HG03135 (cell line): Measurements from ENCODE around the gene ATP2A2.
A peak's percentile ranks its signal among the peaks of the same experiment; 100 is the strongest.

Experiments
- ATAC-seq: cut with Tn5 transposase; IDR thresholded peaks from one replicate; pipeline ENCODE4 v1.9.1; 2021; ENCODE audit warnings: mild to moderate bottlenecking, moderate library complexity; ENCODE audit not compliant: unreplicated experiment

ATP2A2 gene

GRCh38 chr12:110258466-110258865, 22.6 kb upstream of the ATP2A2 start:
- ATAC-seq: no peak

- ATAC-seq: no peak
Measured at GRCh38 chr12:110262442-110263388, 18.3 kb upstream of the ATP2A2 start.

GRCh38 chr12:110266381-110266960, 14.6 kb upstream of the ATP2A2 start:
- no peak for ATAC-seq

GRCh38 chr12:110266980-110267620, 13.9 kb upstream of the ATP2A2 start:
- ATAC-seq: no peak

- ATAC-seq: no peak
Measured at GRCh38 chr12:110269622-110270124, 11.4 kb upstream of the ATP2A2 start.

- ATAC-seq: no peak
Measured at GRCh38 chr12:110270125-110270962, 10.7 kb upstream of the ATP2A2 start.

- no peak for ATAC-seq
Measured at GRCh38 chr12:110271015-110271414, 10.0 kb upstream of the ATP2A2 start.

GRCh38 chr12:110277530-110278254, 3.4 kb upstream of the ATP2A2 start:
- ATAC-seq: no peak

- no peak for ATAC-seq
Measured at GRCh38 chr12:110278255-110278536, 2.9 kb upstream of the ATP2A2 start.

- ATAC-seq: no peak
Measured at GRCh38 chr12:110279566-110280375, 1.3 kb upstream of the ATP2A2 start.

- peak; percentile 11 for ATAC-seq
Measured at GRCh38 chr12:110280392-110280778, 662 bp upstream of the ATP2A2 start.

GRCh38 chr12:110281549-110282299, 677 bp downstream of the ATP2A2 start:
- peak; percentile 42 for ATAC-seq

- ATAC-seq: peak; percentile 1
Measured at GRCh38 chr12:110282300-110282860, 1.3 kb downstream of the ATP2A2 start.

GRCh38 chr12:110282956-110283817, 2.1 kb downstream of the ATP2A2 start:
- ATAC-seq: no peak

- ATAC-seq: no peak
Measured at GRCh38 chr12:110284597-110284996, 3.5 kb downstream of the ATP2A2 start.

GRCh38 chr12:110286623-110287022, 5.6 kb downstream of the ATP2A2 start:
- ATAC-seq: no peak

- no peak for ATAC-seq
Measured at GRCh38 chr12:110287986-110288385, 6.9 kb downstream of the ATP2A2 start.
